ENCODE results near the gene ANKS1B.

DNA sequence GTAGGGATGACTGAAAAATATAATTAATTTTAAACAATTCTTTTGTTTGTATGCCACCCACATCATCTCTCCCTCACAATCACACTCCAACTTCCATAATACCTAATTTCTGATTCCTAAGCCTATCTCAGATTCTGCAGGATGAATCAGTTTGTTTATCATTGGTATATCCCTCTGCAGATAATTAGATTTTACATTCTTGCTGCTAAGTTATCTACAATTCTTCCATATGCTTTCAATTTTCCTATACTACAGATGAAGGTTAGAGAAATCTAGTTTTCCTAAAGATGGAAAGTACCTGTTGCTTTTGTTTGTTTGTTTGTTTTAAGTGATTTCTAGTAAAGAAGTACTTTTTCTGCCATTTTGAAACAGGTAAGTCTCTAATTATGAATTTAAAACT lies 105.3 kb downstream of the ANKS1B start:
- TF ChIP-seq, protein P1, sequence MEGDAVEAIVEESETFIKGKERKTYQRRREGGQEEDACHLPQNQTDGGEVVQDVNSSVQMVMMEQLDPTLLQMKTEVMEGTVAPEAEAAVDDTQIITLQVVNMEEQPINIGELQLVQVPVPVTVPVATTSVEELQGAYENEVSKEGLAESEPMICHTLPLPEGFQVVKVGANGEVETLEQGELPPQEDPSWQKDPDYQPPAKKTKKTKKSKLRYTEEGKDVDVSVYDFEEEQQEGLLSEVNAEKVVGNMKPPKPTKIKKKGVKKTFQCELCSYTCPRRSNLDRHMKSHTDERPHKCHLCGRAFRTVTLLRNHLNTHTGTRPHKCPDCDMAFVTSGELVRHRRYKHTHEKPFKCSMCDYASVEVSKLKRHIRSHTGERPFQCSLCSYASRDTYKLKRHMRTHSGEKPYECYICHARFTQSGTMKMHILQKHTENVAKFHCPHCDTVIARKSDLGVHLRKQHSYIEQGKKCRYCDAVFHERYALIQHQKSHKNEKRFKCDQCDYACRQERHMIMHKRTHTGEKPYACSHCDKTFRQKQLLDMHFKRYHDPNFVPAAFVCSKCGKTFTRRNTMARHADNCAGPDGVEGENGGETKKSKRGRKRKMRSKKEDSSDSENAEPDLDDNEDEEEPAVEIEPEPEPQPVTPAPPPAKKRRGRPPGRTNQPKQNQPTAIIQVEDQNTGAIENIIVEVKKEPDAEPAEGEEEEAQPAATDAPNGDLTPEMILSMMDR (IDR thresholded peaks at IDR 0.05; ENCODE audit: low read depth, low read length, missing input control) = no peak
- TF ChIP-seq YY1 (IDR thresholded peaks at IDR 0.05) = no peak
- TF ChIP-seq, protein P2, sequence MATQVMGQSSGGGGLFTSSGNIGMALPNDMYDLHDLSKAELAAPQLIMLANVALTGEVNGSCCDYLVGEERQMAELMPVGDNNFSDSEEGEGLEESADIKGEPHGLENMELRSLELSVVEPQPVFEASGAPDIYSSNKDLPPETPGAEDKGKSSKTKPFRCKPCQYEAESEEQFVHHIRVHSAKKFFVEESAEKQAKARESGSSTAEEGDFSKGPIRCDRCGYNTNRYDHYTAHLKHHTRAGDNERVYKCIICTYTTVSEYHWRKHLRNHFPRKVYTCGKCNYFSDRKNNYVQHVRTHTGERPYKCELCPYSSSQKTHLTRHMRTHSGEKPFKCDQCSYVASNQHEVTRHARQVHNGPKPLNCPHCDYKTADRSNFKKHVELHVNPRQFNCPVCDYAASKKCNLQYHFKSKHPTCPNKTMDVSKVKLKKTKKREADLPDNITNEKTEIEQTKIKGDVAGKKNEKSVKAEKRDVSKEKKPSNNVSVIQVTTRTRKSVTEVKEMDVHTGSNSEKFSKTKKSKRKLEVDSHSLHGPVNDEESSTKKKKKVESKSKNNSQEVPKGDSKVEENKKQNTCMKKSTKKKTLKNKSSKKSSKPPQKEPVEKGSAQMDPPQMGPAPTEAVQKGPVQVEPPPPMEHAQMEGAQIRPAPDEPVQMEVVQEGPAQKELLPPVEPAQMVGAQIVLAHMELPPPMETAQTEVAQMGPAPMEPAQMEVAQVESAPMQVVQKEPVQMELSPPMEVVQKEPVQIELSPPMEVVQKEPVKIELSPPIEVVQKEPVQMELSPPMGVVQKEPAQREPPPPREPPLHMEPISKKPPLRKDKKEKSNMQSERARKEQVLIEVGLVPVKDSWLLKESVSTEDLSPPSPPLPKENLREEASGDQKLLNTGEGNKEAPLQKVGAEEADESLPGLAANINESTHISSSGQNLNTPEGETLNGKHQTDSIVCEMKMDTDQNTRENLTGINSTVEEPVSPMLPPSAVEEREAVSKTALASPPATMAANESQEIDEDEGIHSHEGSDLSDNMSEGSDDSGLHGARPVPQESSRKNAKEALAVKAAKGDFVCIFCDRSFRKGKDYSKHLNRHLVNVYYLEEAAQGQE (IDR thresholded peaks at IDR 0.05) = no peak
- TF ChIP-seq, protein P3, sequence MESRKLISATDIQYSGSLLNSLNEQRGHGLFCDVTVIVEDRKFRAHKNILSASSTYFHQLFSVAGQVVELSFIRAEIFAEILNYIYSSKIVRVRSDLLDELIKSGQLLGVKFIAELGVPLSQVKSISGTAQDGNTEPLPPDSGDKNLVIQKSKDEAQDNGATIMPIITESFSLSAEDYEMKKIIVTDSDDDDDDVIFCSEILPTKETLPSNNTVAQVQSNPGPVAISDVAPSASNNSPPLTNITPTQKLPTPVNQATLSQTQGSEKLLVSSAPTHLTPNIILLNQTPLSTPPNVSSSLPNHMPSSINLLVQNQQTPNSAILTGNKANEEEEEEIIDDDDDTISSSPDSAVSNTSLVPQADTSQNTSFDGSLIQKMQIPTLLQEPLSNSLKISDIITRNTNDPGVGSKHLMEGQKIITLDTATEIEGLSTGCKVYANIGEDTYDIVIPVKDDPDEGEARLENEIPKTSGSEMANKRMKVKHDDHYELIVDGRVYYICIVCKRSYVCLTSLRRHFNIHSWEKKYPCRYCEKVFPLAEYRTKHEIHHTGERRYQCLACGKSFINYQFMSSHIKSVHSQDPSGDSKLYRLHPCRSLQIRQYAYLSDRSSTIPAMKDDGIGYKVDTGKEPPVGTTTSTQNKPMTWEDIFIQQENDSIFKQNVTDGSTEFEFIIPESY (IDR thresholded peaks at IDR 0.05) = no peak
- no peak for TF ChIP-seq GABPA (IDR thresholded peaks at IDR 0.05 in 1 of 2, conservative IDR thresholded peaks at IDR 0.05 in 1 of 2)
- TF ChIP-seq, protein P4, sequence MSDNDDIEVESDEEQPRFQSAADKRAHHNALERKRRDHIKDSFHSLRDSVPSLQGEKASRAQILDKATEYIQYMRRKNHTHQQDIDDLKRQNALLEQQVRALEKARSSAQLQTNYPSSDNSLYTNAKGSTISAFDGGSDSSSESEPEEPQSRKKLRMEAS (IDR thresholded peaks at IDR 0.05) = no peak
- TF ChIP-seq, protein P5, sequence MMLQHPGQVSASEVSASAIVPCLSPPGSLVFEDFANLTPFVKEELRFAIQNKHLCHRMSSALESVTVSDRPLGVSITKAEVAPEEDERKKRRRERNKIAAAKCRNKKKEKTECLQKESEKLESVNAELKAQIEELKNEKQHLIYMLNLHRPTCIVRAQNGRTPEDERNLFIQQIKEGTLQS (IDR thresholded peaks at IDR 0.05) = no peak
- TF ChIP-seq TAF1 (conservative IDR thresholded peaks at IDR 0.05) = no peak
- no peak for TF ChIP-seq JUND (IDR thresholded peaks at IDR 0.05)
